Stomach (tissue), 9 donors: ENCODE results near the gene KRTAP5-7. TPM values are rescaled to one million over a fixed set of nuclear protein-coding genes. Genes with fewer than 3 reads are reported as not detected.
"Not testable (repeated sequence)": the region's sequence is repeated elsewhere in the genome, so short reads cannot be mapped to it uniquely, and the experiment has no call there.

ENCODE experiments used
- DNase-seq, 2 donors: peaks; one replicate each; pipeline versions ENCODE4 v3.0.0 to v3.0.0-alpha.2; 2013 to 2019
- H3K27ac ChIP-seq, 5 donors: fragments of 200-600 bp in 4 of 5; sonication (generic) in 4 of 5; one replicate each; pipeline ENCODE4 v1.5.1; 2013 to 2019; ENCODE audit warnings: mild to moderate bottlenecking in 1 of 5, moderate library complexity in 1 of 5
- H3K27me3 ChIP-seq, 3 donors: fragments of 200-600 bp; sonication (generic); one replicate each; pipeline ENCODE4 v1.5.1; 2017 to 2019; ENCODE audit warnings: mixed run types in 1 of 3
- H3K36me3 ChIP-seq, 4 donors: fragments of 200-600 bp; sonication (generic); 1 replicate in 3 of 4; 2 replicates in 1 of 4; pipeline ENCODE4 v1.5.1; 2016 to 2019
- H3K4me1 ChIP-seq, 4 donors: fragments of 200-600 bp; sonication (generic); one replicate each; pipeline ENCODE4 v1.5.1; 2016 to 2019
- H3K4me3 ChIP-seq, 4 donors: fragments of 200-600 bp; sonication (generic) in 3 of 4; one replicate each; pipeline ENCODE4 v1.5.1; 2016 to 2019; ENCODE audit warnings: mild to moderate bottlenecking in 1 of 4
- H3K9me3 ChIP-seq, 4 donors: fragments of 200-600 bp; sonication (generic); one replicate each; pipeline ENCODE4 v1.5.1; 2016 to 2019
- CTCF ChIP-seq, 7 experiments: fragments of 450-650 bp in 4 of 7; fragments of 200-600 bp in 3 of 7; sonication (generic) in 3 of 7; IDR thresholded peaks; one replicate each; pipeline ENCODE4 v1.5.1; 2016 to 2019; ENCODE audit warnings: antibody characterized with exemption in 7 of 7, control low read depth in 2 of 7, mild to moderate bottlenecking in 1 of 7
- EP300 ChIP-seq: sonication (generic); formaldehyde crosslinking; IDR thresholded peaks from one replicate; pipeline ENCODE4 v1.6.1; 2017; ENCODE audit warnings: antibody characterized with exemption
- POLR2A ChIP-seq, 4 donors: fragments of 450-650 bp; IDR thresholded peaks; one replicate each; pipeline ENCODE4 v1.6.1; 2016; ENCODE audit warnings: antibody characterized with exemption in 4 of 4, control low read depth in 2 of 4, mild to moderate bottlenecking in 1 of 4, moderate library complexity in 1 of 4
- POLR2AphosphoS5 ChIP-seq, 3 donors: sonication (generic); formaldehyde crosslinking; IDR thresholded peaks; one replicate each; pipeline ENCODE4 v1.6.1; 2016; ENCODE audit warnings: antibody characterized with exemption in 3 of 3
- WGBS, 5 donors: extraction: QIAGEN DNeasy Blood & Tissue Kit in 3 of 5; methylation state at CpG; one replicate each; pipeline versions ENCODE4 v1.1.5 to v1.1.7; 2013 to 2018; 5-methylcytosine and 5-hydroxymethylcytosine counted together
- intact Hi-C: fragments of 100-400 bp; cut with DNase I; formaldehyde crosslinking; loops from one replicate; pipeline ENCODE4 v1.15.1; 2023; ENCODE audit warnings: low total_unique reads
- polyA plus RNA-seq, 3 donors: library from polyadenylated mRNA; stranded (reverse); fragments of 200-250 nt; gene quantifications; one replicate each; pipeline ENCODE4 v1.2.3, GENCODE V29; 2013
- total RNA-seq, 5 donors: library from RNA; depleted of rRNA; stranded (reverse); fragments of >200 nt; gene quantifications; one replicate each; pipeline versions ENCODE4 v1.1.0 to v1.2.3, GENCODE V29; 2014 to 2016
- donor health status: healthy with polysubstance abuse.
- donor health status: Bipolar disorder and iron deficiency.
- donor health status: healthy.

Gene KRTAP5-7
- total and polyA plus RNA-seq, 8 donors: 0.10 to 4.8 TPM; not detected in 6

GRCh38 chr11:71572811-71573210 is 45.7 kb downstream of the KRTAP5-7 start:
- H3K4me1 ChIP-seq: peaks cover 0 to 6% (median 0%) of the 10 kb centered on the region in 4 donors
- no peak overlapping the region for H3K27ac ChIP-seq
- H3K4me3 ChIP-seq: no peak overlapping the region
- no peaks in the 10 kb centered on the region for H3K27me3 ChIP-seq
- H3K9me3 ChIP-seq: no peaks in the 10 kb centered on the region
- intact Hi-C loops: no loop called here
- TF ChIP-seq EP300: no peak
- no peak for TF ChIP-seq POLR2A (IDR thresholded peaks at IDR 0.05)
- no peak for DNase-seq
- H3K36me3 ChIP-seq: no peaks in the 10 kb centered on the region
- 78 to 82% (median 79%) methylated on average over 11 of the region's 11 CpGs for WGBS, 5 donors

- H3K9me3 ChIP-seq: no peaks in the 10 kb centered on the region
- no peak overlapping the region for H3K27ac ChIP-seq
- H3K27me3 ChIP-seq: peaks cover 0 to 5% (median 0%) of the 10 kb centered on the region in 3 donors
- TF ChIP-seq CTCF (IDR thresholded peaks at IDR 0.05): no peak
- no peak for TF ChIP-seq POLR2AphosphoS5 (IDR thresholded peaks at IDR 0.05)
- TF ChIP-seq EP300: no peak
- TF ChIP-seq POLR2A (IDR thresholded peaks at IDR 0.05): no peak
- H3K36me3 ChIP-seq: no peaks in the 10 kb centered on the region
- H3K4me3 ChIP-seq: no peak overlapping the region
- 56 to 77% (median 67%) methylated on average over 5 of the region's 5 CpGs for whole genome bisulfite sequencing, 5 donors
- DNase-seq: no peak
- H3K4me1 ChIP-seq: no peaks in the 10 kb centered on the region
- intact Hi-C loops: no loop called here
Observed at GRCh38 chr11:71574418-71574817, 47.4 kb downstream of the KRTAP5-7 start.

- no peaks in the 10 kb centered on the region for H3K9me3 ChIP-seq
- no peak for TF ChIP-seq EP300
- no peak for TF ChIP-seq POLR2AphosphoS5 (IDR thresholded peaks at IDR 0.05)
- TF ChIP-seq CTCF (IDR thresholded peaks at IDR 0.05): no peak
- TF ChIP-seq POLR2A (IDR thresholded peaks at IDR 0.05): no peak
- no peaks in the 10 kb centered on the region for H3K36me3 ChIP-seq
- no peak overlapping the region for H3K4me3 ChIP-seq
- no peak for DNase-seq
- H3K27me3 ChIP-seq: peaks cover 0 to 5% (median 0%) of the 10 kb centered on the region in 3 donors
- no peak overlapping the region for H3K27ac ChIP-seq
- WGBS, 5 donors: 78 to 89% (median 83%) methylated on average over 4 of the region's 4 CpGs
- H3K4me1 ChIP-seq: peaks cover 0 to 10% (median 4%) of the 10 kb centered on the region in 4 donors
- intact Hi-C loops: no loop called here
Observed at GRCh38 chr11:71575723-71576424, 48.8 kb downstream of the KRTAP5-7 start.

GRCh38 chr11:71576688-71577465 is 49.8 kb downstream of the KRTAP5-7 start:
- H3K4me3 ChIP-seq, H3K9me3 ChIP-seq, H3K27me3 ChIP-seq, intact Hi-C loops, H3K27ac ChIP-seq, H3K36me3 ChIP-seq, DNase-seq: not testable (repeated sequence)
- peaks cover 0 to 10% (median 4%) of the 10 kb centered on the region in 4 donors for H3K4me1 ChIP-seq
- 87 to 91% (median 90%) methylated on average over 20 to 38 of the region's 41 CpGs for WGBS, 5 donors

GRCh38 chr11:71577469-71578004 is 50.5 kb downstream of the KRTAP5-7 start:
- 89 to 92% (median 90%) methylated on average over 7 of the region's 7 CpGs for WGBS, 5 donors
- no peaks in the 10 kb centered on the region for H3K9me3 ChIP-seq
- no peak overlapping the region for H3K4me3 ChIP-seq
- H3K27me3 ChIP-seq: peaks cover 0 to 10% (median 0%) of the 10 kb centered on the region in 3 donors
- intact Hi-C loops: no loop called here
- H3K4me1 ChIP-seq: peaks cover 0 to 10% (median 4%) of the 10 kb centered on the region in 4 donors
- H3K27ac ChIP-seq: no peak overlapping the region
- TF ChIP-seq EP300: no peak
- TF ChIP-seq POLR2A (IDR thresholded peaks at IDR 0.05): no peak
- no peak for TF ChIP-seq CTCF (IDR thresholded peaks at IDR 0.05)
- TF ChIP-seq POLR2AphosphoS5 (IDR thresholded peaks at IDR 0.05): no peak
- H3K36me3 ChIP-seq: no peaks in the 10 kb centered on the region
- DNase-seq: no peak
